ENCODE measurements around the gene SLC12A7. TPM values are rescaled to one million over a fixed set of nuclear protein-coding genes. Genes with fewer than 3 reads are reported as not detected.

SLC12A7 gene
- total RNA-seq, 2 experiments from 2014 or later, result 12.6 to 13.6 TPM

GRCh38 chr5:1045960-1046560, 65.8 kb downstream of the SLC12A7 start:
- intact Hi-C loops (cut with micrococcal nuclease), result no loop called here
- CTCF ChIA-PET, result no interaction called here
- Mint-ChIP-seq H3K36me3 (ENCODE audit: low read depth) (no peaks in the 10 kb centered on the region), H3K9me3 (peaks cover 72% of the 10 kb centered on the region), H3K27me3 (ENCODE audit: low read depth) (no peaks in the 10 kb centered on the region), H3K4me3 (no peak overlapping the region), H3K27ac (no peak overlapping the region), H3K4me1 (ENCODE audit: low read depth) (peaks cover 4% of the 10 kb centered on the region)
- DNase-seq, result no peak

DNA sequence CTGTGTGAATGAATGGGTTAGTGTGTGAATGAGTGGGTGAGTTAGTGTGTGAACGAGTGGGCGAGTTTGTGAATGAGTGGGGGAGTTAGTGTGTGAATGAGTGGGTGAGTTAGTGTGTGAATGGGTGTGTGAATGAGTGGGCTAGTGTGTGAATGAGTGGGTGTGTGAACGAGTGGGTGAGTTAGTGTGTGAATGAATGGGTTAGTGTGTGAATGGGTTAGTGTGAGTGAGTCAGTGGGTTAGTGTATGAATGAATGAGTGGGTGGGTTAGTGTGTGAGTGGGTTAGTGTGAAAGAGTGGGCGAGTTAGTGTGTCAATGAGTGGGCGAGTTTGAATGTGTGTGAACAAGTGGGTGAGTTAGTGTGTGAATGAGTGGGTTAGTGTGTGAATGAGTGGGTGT, 67.7 kb downstream of the SLC12A7 start:
- H3K27ac Mint-ChIP-seq, result no peak overlapping the region
- no peaks in the 10 kb centered on the region for H3K27me3 Mint-ChIP-seq (ENCODE audit: low read depth)
- no peaks in the 10 kb centered on the region for H3K36me3 Mint-ChIP-seq (ENCODE audit: low read depth)
- peaks cover 74% of the 10 kb centered on the region for H3K9me3 Mint-ChIP-seq
- CTCF ChIA-PET, result no interaction called here
- intact Hi-C loops (cut with micrococcal nuclease), result no loop called here
- DNase-seq, result no peak
- H3K4me1 Mint-ChIP-seq (ENCODE audit: low read depth), result peaks cover 7% of the 10 kb centered on the region
- no peak overlapping the region for H3K4me3 Mint-ChIP-seq

DNA sequence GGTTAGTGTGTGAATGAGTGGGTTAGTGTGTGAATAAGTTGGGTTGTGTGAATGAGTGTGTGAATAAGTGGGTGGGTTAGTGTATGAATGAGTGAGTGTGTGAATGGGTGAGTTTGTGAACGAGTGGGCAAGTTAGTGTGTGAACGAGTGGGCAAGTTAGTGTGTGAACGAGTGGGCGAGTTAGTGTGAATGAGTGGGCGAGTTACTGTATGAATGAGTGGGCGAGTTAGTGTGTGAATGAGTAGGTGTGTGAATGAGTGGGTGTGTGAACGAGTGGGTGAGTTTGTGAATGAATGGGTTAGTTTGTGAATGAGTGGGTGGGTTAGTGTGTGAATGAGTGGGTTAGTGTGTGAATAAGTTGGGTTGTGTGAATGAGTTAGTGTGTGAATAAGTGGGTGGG, 68.5 kb downstream of the SLC12A7 start:
- no peak overlapping the region for H3K27ac Mint-ChIP-seq
- H3K9me3 Mint-ChIP-seq, result peaks cover 73% of the 10 kb centered on the region
- no peaks in the 10 kb centered on the region for H3K36me3 Mint-ChIP-seq (ENCODE audit: low read depth)
- CTCF ChIA-PET, result no interaction called here
- H3K4me1 Mint-ChIP-seq (ENCODE audit: low read depth), result peaks cover 7% of the 10 kb centered on the region
- no peak for DNase-seq
- H3K4me3 Mint-ChIP-seq, result no peak overlapping the region
- H3K27me3 Mint-ChIP-seq (ENCODE audit: low read depth), result no peaks in the 10 kb centered on the region
- intact Hi-C loops (cut with micrococcal nuclease), result no loop called here

DNA sequence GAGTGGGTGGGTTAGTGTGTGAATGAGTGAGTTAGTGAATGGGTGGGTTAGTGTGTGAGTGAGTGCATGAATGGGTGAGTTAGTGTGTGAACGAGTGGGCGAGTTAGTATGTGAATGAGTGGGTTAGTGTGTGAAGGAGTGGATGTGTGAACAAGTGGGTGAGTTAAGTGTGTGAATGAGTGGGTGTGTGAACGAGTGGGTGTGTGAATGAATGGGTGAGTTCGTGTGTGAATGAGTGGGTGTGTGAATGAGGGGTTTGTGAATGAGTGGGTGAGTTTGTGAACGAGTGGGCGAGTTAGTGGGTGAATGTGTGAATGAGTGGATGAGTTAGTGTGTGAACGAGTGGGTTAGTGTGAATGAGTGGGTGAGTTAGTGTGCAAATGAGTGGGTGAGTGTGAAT, 69.2 kb downstream of the SLC12A7 start:
- DNase-seq, result no peak
- intact Hi-C loops (cut with micrococcal nuclease), result no loop called here
- H3K27ac Mint-ChIP-seq, result no peak overlapping the region
- H3K27me3 Mint-ChIP-seq (ENCODE audit: low read depth), result no peaks in the 10 kb centered on the region
- H3K36me3 Mint-ChIP-seq (ENCODE audit: low read depth), result no peaks in the 10 kb centered on the region
- H3K4me3 Mint-ChIP-seq, result no peak overlapping the region
- H3K4me1 Mint-ChIP-seq (ENCODE audit: low read depth), result peaks cover 7% of the 10 kb centered on the region
- H3K9me3 Mint-ChIP-seq, result peaks cover 66% of the 10 kb centered on the region
- CTCF ChIA-PET, result no interaction called here

DNA sequence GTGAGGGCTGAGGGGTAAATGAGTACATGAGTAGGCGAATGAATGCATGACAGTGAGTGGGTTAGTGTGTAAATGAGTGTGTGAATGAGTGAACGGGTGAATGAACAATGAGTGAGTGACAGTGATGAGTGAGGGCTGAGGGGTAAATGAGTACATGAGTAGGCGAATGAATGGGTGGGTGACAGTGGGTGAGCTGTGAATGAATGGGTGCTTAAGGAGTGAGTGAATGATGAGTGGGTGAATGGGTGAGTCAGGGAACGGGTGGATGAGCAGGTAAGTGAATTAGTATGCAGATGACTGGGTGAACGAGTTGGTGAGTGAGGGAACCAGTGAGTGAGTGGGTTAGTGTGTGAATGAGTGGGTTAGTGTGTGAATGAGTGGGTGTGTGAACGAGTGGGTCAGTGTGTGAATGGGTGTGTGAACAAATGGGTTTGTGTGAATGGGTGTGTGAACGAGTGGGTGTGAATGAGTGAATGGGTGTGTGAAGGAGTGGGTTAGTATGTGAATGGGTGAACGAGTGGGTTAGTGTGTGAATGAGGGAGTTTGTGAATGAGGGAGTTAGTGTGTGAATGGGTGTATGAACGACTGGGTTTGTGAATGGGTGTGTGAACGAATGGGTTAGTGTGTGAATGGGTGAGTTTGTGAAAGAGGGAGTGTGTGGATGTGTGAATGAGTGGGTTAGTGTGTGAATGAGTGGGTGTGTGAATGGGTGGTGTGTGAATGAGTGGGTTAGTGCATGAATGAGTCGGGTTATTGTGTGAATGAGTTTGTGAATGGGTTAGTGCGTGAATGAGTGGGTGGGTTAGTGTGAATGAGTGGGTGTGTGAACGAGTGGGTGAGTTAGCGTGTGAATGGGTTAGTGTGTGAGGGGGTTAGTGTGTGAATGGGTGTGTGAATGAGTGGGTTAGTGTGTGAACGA, 70.4 kb downstream of the SLC12A7 start:
- peaks cover 55% of the 10 kb centered on the region for H3K9me3 Mint-ChIP-seq
- CTCF ChIA-PET, result no interaction called here
- H3K36me3 Mint-ChIP-seq (ENCODE audit: low read depth), result no peaks in the 10 kb centered on the region
- DNase-seq, result no peak
- no peak overlapping the region for H3K4me3 Mint-ChIP-seq
- intact Hi-C loops (cut with micrococcal nuclease), result no loop called here
- H3K4me1 Mint-ChIP-seq (ENCODE audit: low read depth), result peaks cover 7% of the 10 kb centered on the region
- no peak overlapping the region for H3K27ac Mint-ChIP-seq
- no peaks in the 10 kb centered on the region for H3K27me3 Mint-ChIP-seq (ENCODE audit: low read depth)

- Mint-ChIP-seq H3K36me3 (ENCODE audit: low read depth) (no peaks in the 10 kb centered on the region), H3K27ac (no peak overlapping the region), H3K27me3 (ENCODE audit: low read depth) (no peaks in the 10 kb centered on the region), H3K4me1 (ENCODE audit: low read depth) (peaks cover 7% of the 10 kb centered on the region), H3K4me3 (no peak overlapping the region), H3K9me3 (peaks cover 46% of the 10 kb centered on the region)
- no peak for DNase-seq
- CTCF ChIA-PET, result no interaction called here
- intact Hi-C loops (cut with micrococcal nuclease), result no loop called here
Observed at GRCh38 chr5:1040571-1040970, 71.3 kb downstream of the SLC12A7 start.

- Mint-ChIP-seq H3K4me3 (no peak overlapping the region), H3K36me3 (ENCODE audit: low read depth) (no peaks in the 10 kb centered on the region), H3K27me3 (ENCODE audit: low read depth) (no peaks in the 10 kb centered on the region), H3K4me1 (ENCODE audit: low read depth) (peaks cover 7% of the 10 kb centered on the region), H3K9me3 (peaks cover 38% of the 10 kb centered on the region), H3K27ac (no peak overlapping the region)
- DNase-seq, result no peak
- intact Hi-C loops (cut with micrococcal nuclease), result no loop called here
- CTCF ChIA-PET, result no interaction called here
Observed at GRCh38 chr5:1039706-1040260, 72.1 kb downstream of the SLC12A7 start.

- Mint-ChIP-seq H3K4me1 (ENCODE audit: low read depth) (peaks cover 7% of the 10 kb centered on the region), H3K36me3 (ENCODE audit: low read depth) (no peaks in the 10 kb centered on the region), H3K9me3 (peaks cover 32% of the 10 kb centered on the region), H3K27me3 (ENCODE audit: low read depth) (no peaks in the 10 kb centered on the region), H3K4me3 (no peak overlapping the region), H3K27ac (no peak overlapping the region)
- CTCF ChIA-PET, result no interaction called here
- intact Hi-C loops (cut with micrococcal nuclease), result no loop called here
- no peak for DNase-seq
Observed at GRCh38 chr5:1039210-1039548, 72.7 kb downstream of the SLC12A7 start.

GRCh38 chr5:1038417-1039209, 73.2 kb downstream of the SLC12A7 start:
- DNase-seq, result no peak
- CTCF ChIA-PET, result no interaction called here
- no peaks in the 10 kb centered on the region for H3K36me3 Mint-ChIP-seq (ENCODE audit: low read depth)
- no peak overlapping the region for H3K4me3 Mint-ChIP-seq
- intact Hi-C loops (cut with micrococcal nuclease), result no loop called here
- no peak overlapping the region for H3K27ac Mint-ChIP-seq
- no peaks in the 10 kb centered on the region for H3K27me3 Mint-ChIP-seq (ENCODE audit: low read depth)
- H3K9me3 Mint-ChIP-seq, result peaks cover 26% of the 10 kb centered on the region
- peaks cover 4% of the 10 kb centered on the region for H3K4me1 Mint-ChIP-seq (ENCODE audit: low read depth)

GRCh38 chr5:1037671-1038416, 74.0 kb downstream of the SLC12A7 start:
- intact Hi-C loops (cut with micrococcal nuclease), result no loop called here
- no peaks in the 10 kb centered on the region for H3K27me3 Mint-ChIP-seq (ENCODE audit: low read depth)
- CTCF ChIA-PET, result no interaction called here
- H3K4me3 Mint-ChIP-seq, result no peak overlapping the region
- no peak for DNase-seq
- H3K36me3 Mint-ChIP-seq (ENCODE audit: low read depth), result no peaks in the 10 kb centered on the region
- H3K9me3 Mint-ChIP-seq, result peaks cover 19% of the 10 kb centered on the region
- H3K4me1 Mint-ChIP-seq (ENCODE audit: low read depth), result peaks cover 3% of the 10 kb centered on the region
- H3K27ac Mint-ChIP-seq, result no peak overlapping the region

DNA sequence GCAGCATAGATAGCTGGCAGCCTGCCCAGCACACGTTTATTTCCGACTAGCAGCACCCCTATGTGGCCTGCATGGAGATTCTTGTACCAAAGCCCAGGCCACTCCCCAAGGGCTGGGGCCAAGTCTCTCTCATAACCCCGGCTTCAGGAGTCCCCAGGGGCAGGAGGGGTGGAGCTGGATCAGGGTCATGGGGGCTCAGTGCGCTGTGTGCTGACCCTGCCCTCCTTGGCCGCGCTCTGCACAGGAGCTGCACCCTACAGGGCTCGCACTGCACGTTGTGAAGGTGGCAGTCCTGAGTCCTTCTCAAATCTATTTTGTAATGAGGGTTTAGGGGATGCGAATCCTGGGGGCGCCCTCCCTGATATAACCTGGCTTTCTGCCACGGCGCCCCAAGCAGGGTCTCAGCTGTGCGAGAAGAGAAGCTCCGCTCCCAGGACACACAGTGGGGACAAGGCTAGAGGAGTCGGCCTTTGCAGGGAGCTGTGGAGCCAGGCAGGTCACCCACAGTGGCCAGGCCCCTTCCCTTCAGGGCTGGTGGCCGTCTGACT, 74.7 kb downstream of the SLC12A7 start:
- peaks cover 3% of the 10 kb centered on the region for H3K4me1 Mint-ChIP-seq (ENCODE audit: low read depth)
- H3K27me3 Mint-ChIP-seq (ENCODE audit: low read depth), result no peaks in the 10 kb centered on the region
- intact Hi-C loops (cut with micrococcal nuclease), result no loop called here
- H3K27ac Mint-ChIP-seq, result no peak overlapping the region
- H3K4me3 Mint-ChIP-seq, result no peak overlapping the region
- CTCF ChIA-PET, result no interaction called here
- H3K9me3 Mint-ChIP-seq, result peaks cover 13% of the 10 kb centered on the region
- no peaks in the 10 kb centered on the region for H3K36me3 Mint-ChIP-seq (ENCODE audit: low read depth)
- no peak for DNase-seq
